SK-N-SH (cell line): ENCODE results near the gene MAGEA9B.

Source experiments
- CTCF ChIP-seq: fragments of 200-600 bp; sonication (generic); IDR thresholded peaks from 2 replicates; pipeline ENCODE4 v1.6.1; 2017; ENCODE audit warnings: antibody characterized with exemption, mild to moderate bottlenecking, moderate library complexity
- EP300 ChIP-seq, 2 experiments: IDR thresholded peaks; 2 replicates each; pipeline versions ENCODE4 v1.4.0 to v1.6.1; 2012; ENCODE audit warnings: borderline replicate concordance in 1 of 2, low read depth in 1 of 2, low read length in 1 of 2
- EZH2phosphoT487 ChIP-seq: fragments of 200-600 bp; sonication (generic); IDR thresholded peaks from 2 replicates; pipeline ENCODE4 v1.6.1; 2017; ENCODE audit warnings: low read depth, mixed run types, mild to moderate bottlenecking, antibody characterized with exemption, moderate library complexity, borderline replicate concordance
- GATA2 ChIP-seq: sonication (generic); formaldehyde crosslinking; IDR thresholded peaks from 2 replicates; pipeline ENCODE4 v1.5.0; 2020; ENCODE audit warnings: mild to moderate bottlenecking, missing genetic modification reagents
- JUND ChIP-seq: IDR thresholded peaks from 2 replicates; pipeline ENCODE4 v1.4.0; 2012
- MXI1 ChIP-seq: IDR thresholded peaks from 2 replicates; pipeline ENCODE4 v1.6.1; 2012; ENCODE audit warnings: mild to moderate bottlenecking, low read depth, low read length, improper control_type of control experiment
- PBX3 ChIP-seq: IDR thresholded peaks from 2 replicates; pipeline ENCODE4; 2012
- POLR2AphosphoS5 ChIP-seq: IDR thresholded peaks from 2 replicates; pipeline ENCODE4 v1.6.1; 2012; ENCODE audit warnings: low read depth, low read length
- RAD21 ChIP-seq: IDR thresholded peaks from 2 replicates; pipeline ENCODE4 v1.6.1; 2012; ENCODE audit warnings: mild to moderate bottlenecking, low read length
- TF ChIP-seq, protein P1 (sequence below): IDR thresholded peaks from 2 replicates; pipeline ENCODE4 v1.4.0; 2012; ENCODE audit warnings: low read depth, borderline replicate concordance
- TF ChIP-seq, protein P2 (sequence below): IDR thresholded peaks from 2 replicates; pipeline ENCODE4 v1.6.1; 2012; ENCODE audit warnings: mild to moderate bottlenecking, low read depth, low read length, moderate library complexity
- TF ChIP-seq, protein P3 (sequence below): fragments of 150-350 bp; IDR thresholded peaks from 2 replicates; pipeline ENCODE4 v1.6.1; 2017; ENCODE audit warnings: antibody characterized with exemption, low read length, low read depth, borderline replicate concordance

GRCh38 chrX:149630681-149631233 is 43.5 kb upstream of the MAGEA9B start:
- TF ChIP-seq CTCF (peak; percentile 34), EZH2phosphoT487 (no peak), EP300 (IDR thresholded peaks at IDR 0.05; ENCODE audit: borderline replicate concordance in 1 of 2, low read depth in 1 of 2, low read length in 1 of 2) (no peak), MXI1 (no peak), POLR2AphosphoS5 (no peak), GATA2 (CRISPR knock-in tag) (no peak), JUND (no peak), RAD21 (no peak), PBX3 (no peak)
- TF ChIP-seq, protein P1, sequence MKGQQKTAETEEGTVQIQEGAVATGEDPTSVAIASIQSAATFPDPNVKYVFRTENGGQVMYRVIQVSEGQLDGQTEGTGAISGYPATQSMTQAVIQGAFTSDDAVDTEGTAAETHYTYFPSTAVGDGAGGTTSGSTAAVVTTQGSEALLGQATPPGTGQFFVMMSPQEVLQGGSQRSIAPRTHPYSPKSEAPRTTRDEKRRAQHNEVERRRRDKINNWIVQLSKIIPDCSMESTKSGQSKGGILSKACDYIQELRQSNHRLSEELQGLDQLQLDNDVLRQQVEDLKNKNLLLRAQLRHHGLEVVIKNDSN, result no peak
- TF ChIP-seq, protein P2, sequence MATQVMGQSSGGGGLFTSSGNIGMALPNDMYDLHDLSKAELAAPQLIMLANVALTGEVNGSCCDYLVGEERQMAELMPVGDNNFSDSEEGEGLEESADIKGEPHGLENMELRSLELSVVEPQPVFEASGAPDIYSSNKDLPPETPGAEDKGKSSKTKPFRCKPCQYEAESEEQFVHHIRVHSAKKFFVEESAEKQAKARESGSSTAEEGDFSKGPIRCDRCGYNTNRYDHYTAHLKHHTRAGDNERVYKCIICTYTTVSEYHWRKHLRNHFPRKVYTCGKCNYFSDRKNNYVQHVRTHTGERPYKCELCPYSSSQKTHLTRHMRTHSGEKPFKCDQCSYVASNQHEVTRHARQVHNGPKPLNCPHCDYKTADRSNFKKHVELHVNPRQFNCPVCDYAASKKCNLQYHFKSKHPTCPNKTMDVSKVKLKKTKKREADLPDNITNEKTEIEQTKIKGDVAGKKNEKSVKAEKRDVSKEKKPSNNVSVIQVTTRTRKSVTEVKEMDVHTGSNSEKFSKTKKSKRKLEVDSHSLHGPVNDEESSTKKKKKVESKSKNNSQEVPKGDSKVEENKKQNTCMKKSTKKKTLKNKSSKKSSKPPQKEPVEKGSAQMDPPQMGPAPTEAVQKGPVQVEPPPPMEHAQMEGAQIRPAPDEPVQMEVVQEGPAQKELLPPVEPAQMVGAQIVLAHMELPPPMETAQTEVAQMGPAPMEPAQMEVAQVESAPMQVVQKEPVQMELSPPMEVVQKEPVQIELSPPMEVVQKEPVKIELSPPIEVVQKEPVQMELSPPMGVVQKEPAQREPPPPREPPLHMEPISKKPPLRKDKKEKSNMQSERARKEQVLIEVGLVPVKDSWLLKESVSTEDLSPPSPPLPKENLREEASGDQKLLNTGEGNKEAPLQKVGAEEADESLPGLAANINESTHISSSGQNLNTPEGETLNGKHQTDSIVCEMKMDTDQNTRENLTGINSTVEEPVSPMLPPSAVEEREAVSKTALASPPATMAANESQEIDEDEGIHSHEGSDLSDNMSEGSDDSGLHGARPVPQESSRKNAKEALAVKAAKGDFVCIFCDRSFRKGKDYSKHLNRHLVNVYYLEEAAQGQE, result no peak
- TF ChIP-seq, protein P3, sequence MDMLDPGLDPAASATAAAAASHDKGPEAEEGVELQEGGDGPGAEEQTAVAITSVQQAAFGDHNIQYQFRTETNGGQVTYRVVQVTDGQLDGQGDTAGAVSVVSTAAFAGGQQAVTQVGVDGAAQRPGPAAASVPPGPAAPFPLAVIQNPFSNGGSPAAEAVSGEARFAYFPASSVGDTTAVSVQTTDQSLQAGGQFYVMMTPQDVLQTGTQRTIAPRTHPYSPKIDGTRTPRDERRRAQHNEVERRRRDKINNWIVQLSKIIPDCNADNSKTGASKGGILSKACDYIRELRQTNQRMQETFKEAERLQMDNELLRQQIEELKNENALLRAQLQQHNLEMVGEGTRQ, result no peak
